GM19452 (cell line): Measurements from ENCODE around the gene PAK2.
"Not testable (repeated sequence)": the region's sequence is repeated elsewhere in the genome, so short reads cannot be mapped to it uniquely, and the experiment has no call there.

Experiments
- ATAC-seq: cut with Tn5 transposase; IDR thresholded peaks from one replicate; pipeline ENCODE4 v1.9.1; 2021; ENCODE audit not compliant: unreplicated experiment

The PAK2 gene

DNA sequence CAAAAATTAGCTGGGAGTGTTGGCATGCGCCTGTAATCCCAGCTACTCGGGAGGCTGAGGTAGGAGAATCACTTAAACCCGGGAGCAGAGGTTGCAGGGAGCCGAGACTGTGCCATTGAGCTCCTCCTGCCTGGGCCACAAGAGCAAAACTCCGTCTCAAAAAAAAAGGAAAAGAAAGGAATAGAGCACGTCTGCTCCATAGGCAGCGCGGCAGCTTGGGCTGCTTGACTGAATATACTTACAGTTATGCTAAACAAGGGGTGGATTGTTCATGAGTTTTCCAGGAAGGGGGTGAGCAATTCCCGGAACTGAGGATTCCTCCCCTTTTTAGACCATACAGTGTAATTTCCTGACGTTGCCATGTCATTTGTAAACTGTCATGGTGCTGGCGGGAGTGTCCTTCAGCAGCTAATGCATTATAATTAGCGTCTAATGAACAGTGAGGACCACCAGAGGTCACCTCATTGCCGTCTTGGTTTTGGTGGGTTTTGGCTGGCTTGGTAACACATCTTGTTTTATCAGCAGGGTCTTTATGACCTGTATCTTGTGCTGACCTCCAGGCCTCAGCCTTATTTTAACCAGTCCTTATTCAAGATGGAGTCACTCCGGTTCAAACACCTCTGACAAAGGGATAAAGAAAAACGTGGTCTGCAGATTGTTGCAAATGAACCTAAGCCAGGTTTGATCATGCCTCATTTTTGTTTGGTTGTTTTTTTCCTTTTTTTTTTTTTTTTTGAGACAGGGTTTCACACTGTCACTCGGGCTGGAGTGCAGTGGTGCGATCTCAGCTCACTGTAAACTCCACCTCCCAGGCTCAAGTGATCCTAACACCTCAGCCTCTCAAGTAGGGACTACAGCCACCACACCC, 103.1 kb downstream of the PAK2 start:
- no peak for ATAC-seq

DNA sequence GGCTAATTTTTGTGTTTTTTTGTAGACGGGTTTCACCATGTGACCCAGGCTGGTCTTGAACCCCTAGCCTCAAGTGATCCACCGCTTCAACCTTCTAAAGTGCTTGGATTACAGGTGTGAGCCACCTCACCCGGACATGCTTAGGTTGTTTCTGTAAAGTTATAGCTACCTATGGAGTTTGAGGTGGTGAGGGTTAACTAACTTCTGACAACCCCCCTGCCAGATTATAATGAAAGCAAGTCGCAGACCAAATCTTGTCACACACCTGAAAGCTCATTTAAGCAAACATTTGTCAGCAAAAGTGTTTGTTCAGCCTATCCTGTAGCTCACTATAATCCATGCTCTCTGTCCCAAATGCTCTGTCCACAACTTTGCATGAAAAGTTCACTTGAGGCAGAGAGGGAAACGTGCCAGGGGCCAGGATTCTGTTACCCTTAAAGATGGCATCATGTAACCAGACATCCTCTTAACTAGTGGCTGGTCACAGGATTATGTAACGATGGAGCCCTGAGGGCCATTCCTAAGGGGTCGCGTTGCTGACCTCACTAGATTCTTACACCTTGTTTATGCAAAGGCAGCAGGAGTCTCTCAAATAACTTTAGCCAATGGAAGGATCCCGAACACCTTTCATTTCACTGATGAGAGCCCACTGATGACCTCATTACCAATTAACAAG, 103.9 kb downstream of the PAK2 start:
- ATAC-seq, result no peak

DNA sequence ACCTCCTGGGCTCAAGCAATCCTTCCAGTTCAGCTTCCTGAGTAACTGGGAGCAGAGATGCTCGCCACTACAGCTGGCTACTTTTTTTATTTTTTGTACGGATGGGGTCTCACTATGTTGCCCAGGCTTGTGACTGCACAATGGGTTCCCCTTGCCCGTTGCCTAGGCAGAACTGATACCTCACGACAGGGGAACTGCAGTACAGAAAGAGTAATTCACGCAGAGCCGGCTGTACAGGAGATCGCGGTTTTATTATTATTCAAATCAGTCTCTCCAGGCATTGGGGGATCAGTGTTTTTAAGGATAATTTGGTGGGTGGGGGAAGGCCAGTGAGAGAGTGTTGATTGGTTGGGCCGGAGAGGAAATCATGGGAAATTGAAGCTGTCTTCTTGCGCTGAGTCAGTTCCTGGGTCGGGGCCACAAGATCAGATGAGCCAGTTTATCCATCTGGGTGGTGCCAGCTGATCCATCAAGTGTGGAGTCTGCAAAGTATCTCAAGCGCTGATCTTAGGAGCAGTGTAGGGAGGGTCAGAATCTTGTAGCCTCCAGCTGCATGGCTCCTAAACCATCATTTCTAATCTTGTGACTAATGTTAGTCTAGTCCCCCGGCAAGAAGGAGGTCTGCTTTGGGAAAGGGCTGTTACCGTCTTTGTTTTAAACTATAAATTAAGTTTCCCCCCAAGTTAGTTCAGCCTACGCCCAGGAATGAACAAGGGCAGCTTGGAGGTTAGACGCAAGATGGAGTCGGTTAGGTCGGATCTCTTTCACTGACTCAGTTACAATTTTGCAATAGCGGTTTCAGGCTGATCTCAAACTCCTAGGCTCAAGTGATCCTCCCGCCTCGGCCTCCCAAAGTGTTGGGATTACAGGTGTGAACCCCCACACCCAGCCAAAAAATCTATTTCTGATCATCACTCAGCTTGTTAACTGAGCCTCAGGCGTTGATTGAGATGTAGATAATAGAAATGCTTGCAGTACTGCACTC, 104.9 kb downstream of the PAK2 start:
- not testable (repeated sequence) for ATAC-seq

DNA sequence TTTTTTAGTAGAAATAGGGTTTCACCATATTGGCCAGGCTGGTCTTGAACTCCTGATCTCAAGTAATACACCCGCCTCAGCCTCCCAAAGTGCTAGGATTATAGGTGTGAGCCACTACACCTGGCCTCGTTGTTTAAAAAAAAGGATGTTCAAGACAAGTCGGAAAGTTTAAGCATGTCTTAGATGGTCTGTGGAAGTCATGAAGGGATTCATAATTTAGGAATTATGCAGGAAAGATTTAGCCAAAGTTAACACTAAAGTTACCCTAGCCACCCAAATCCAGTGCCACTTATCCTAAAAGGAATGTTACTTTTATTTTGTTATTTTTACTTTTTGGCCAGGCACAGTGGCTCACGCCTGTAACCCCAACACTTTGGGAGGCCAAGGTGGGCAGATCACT, 108.7 kb downstream of the PAK2 start:
- not testable (repeated sequence) for ATAC-seq

DNA sequence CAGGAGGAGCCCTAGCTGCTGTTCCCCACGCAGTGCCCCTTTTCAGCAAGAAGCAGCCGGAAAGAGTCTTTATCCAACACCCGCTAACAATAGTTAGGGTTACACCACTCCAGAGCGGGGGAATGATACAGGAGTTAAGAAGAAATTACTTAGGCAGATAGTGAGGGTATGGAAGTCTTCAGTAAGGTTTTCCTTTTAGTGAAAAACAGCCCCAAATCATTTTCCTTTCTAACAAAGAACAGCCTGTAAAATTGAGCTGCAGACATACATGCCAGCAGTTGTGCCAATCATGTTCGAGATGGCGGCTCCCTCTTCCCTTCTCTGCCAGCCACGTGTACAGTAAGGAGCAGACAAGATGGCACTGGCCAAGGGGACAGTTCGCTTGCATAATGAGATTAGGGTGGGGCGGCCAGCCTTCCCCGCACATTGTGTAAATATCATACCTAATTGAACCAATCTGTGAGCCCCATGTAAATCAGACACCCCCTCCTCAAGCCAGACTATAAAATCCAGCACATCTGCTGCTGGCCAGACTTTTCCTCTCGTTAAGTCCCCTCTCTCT, 109.6 kb downstream of the PAK2 start:
- ATAC-seq, result no peak

DNA sequence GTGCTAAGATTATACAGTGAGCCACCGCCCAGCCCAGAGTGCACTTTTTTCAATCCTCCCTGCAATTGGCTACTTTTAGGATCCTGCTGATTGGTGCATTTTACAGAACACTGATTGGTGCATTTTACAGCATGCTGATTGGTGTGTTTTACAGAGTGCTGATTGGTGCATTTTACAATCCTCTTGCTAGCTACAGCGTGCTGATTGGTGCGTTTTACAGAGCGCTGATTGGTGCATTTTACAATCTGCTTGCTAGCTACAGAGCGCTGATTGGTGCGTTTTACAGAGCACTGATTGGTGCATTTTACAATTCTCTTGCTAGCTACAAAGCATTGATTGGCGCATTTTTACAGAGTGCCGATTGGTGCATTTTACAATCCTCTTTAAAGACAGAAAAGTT, 123.3 kb downstream of the PAK2 start:
- not testable (repeated sequence) for ATAC-seq

DNA sequence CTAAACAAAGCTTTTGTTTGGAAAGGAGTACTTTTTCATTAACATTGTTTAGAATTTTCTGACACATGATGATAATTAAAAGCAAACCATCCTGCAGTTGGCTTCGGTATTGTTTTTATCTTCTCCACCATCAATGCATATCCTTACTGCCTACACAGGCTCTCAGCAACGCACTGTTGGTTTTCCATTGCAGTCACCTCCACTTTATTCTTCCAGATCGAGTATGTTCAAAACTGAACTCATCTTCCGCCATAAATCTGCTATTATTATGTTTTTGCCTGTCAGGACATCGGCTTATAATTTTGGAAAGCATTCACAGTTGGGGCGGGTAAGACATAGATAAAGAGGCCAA, 127.5 kb downstream of the PAK2 start:
- ATAC-seq, result no peak

DNA sequence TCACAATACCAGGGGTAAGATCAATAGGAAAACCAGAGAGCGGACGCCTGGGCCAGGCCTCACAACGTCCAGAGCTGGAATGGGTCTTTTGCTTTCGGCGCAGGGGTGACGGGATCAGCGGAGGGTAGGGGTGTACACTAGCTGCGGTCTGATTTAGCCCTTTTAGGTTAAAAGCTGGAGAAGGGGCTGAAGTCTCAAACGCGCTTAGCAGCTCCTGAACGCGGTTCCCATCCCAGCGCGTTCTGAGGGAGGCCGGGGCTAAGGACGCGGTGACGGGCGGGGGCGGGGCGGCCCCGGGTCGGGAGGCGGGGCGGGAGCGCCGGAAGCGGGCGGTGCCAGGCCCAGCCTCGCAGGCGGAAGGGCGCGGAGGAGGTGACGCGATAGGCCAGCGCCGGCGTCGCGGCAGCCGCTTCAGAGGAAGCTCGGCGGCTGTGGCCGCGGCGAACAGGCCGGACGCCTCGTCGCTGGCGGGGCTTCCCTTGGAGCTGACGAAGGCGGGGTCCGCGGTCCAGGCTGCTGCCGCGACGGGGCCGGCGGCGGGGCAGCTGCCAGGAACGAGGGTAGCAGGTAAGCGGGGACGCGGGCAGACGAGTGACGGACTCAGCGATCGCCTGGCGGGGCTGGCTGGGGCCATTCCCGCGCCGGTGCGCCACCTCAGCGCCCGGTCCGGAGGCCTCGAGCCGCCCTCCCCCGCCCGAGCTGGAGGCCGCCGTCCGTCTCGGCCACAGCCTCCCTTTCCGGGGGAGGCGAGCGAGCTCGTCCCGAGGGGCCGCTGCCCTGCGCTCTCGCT, 128.0 kb downstream of the PAK2 start, which contains the start of gene SENP5:
SENP5 (plus strand) TSS at position 414 of the 790 bp plus-strand sequence. CDS start 17,262 bp downstream, outside the sequence.
- peak; percentile 97 for ATAC-seq

DNA sequence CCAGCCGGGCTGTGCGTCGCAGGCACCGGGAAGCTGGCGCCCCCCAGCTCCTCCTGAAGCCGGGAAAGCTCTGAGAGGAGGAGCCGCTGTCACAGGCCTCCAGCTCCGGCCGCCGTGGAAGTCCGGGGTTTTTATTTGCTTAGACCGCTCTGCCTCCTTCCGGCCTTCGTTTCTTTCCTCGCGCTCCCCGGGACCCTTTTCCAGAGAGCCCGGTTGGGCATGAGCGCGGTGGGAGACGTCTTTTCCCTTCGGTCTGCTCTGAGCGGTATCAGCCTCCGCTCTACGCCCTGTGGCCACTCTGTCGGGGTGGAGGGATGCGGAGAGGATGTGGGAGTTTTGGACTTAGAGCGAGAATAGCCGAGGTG, 128.6 kb downstream of the PAK2 start:
- ATAC-seq, result peak; percentile 15

DNA sequence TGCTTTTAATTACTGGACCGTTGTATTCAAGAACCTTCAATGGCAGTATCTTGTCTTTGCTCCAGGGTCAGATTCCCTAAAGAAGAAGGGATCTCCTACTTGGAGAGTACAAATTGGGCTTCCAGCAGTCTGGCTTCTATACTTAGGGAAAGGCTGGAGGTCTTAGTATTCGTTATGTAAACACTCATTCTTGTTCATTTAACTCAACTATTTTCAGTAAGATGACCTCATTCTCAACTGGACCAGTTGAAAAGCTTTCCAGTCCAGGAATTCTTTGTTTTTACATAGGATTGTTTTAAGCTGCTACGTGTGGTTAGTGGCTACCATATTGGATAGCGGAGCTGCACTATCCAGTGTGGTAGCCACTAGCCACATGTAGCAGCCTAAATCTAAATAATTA, 132.7 kb downstream of the PAK2 start:
- no peak for ATAC-seq

DNA sequence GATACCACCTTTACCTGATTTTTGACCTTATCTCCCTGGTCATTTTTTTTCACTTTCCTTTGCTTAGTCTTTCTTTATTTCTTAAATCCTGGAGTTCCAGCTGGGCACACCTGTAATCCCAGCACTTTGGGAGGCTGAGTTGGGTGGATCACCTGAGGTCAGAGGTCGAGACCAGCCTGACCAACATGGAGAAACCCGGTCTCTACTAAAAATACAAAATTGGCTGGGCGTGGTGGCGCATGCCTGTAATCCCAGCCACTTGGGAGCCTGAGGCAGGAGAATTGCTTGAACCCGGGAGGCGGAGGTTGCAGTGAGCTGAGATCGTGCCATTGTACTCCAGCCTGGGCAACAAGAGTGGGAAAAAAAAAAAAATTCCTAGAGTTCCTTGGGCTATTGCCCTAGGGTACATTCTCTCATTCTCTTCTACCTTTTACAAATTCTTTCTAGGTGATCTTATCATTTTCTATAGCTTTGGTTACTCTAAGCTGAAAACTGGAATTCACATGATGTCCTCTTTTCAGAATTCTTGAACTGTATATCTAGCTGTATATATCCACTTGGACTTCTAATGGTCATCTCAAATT, 134.9 kb downstream of the PAK2 start:
- not testable (repeated sequence) for ATAC-seq

DNA sequence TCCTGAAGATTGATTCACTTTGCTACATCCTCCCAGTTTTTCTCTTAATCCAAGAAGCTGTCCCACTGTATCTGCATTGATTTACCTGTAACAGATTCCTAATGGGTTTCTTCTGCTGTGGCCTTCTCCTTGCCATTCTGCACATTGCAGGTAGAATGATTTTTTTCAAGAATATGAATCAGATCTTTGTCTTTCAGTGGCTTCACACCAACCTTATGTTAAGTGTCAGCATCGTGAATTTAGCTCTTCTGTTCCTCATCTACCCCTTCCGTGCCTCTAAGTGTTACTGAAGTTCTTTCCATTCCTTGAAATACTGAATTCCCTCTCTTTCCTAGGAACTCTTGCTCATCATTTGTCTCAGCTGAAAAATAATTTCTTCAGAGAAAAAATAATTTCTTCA, 135.6 kb downstream of the PAK2 start:
- ATAC-seq, result no peak
